Keratinocyte (primary cell): Measurements from ENCODE around the gene RBM8A.

Experiments used
- CTCF ChIP-seq, 3 experiments: IDR thresholded peaks in 1 of 3; conservative IDR thresholded peaks in 1 of 3; optimal IDR thresholded peaks in 1 of 3; 2 replicates in 2 of 3; 3 replicates in 1 of 3; pipeline versions ENCODE3 to v1.5.1; 2011; ENCODE audit warnings: low read length in 3 of 3, mild to moderate bottlenecking in 3 of 3, moderate library complexity in 2 of 3, control low read depth in 1 of 3, inconsistent platforms in 1 of 3; ENCODE audit not compliant: insufficient read depth in 2 of 3; ENCODE audit errors: extremely low read depth in 1 of 3
- EZH2 ChIP-seq: IDR thresholded peaks from one replicate; pipeline ENCODE4 v1.6.1; 2012; ENCODE audit warnings: inconsistent platforms, mild to moderate bottlenecking, low read length, moderate library complexity

GRCh38 chr1:145956781-145957442 lies 29.6 kb upstream of the RBM8A start:
- TF ChIP-seq CTCF (optimal IDR thresholded peaks at IDR 0.05 in 1 of 3, IDR thresholded peaks at IDR 0.05 in 1 of 3, conservative IDR thresholded peaks at IDR 0.05 in 1 of 3; ENCODE audit: extremely low read depth in 1 of 3, insufficient read depth in 2 of 3, low read length in 3 of 3) (no peak), EZH2 (no peak)
